ENCODE results near the gene ATG10.

ATG10 gene

DNA sequence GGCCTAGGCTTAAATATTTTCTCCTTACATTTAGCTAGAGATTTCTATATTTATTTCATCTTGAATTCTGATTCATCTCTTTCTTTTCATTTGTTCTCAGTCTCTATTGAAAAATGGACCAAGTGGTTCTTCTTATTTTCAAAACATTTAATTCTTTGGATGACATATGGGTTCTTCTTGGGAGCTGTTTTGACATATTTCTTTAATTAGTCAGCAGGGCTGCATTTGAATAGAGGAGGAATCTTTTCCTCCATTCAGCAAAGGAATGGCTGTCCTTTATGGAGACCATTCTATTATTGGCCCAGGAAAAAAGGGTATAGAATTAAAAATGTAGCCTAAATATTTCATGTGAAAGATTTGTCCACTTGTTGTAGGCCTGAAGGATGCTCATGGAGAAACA is 196.5 kb downstream of the ATG10 start:
- POLR2A ChIA-PET (ENCODE audit: low non-redundant PET) = no interaction called here
- H3K27ac ChIP-seq = no peak overlapping the region
- TF ChIP-seq, protein P1, sequence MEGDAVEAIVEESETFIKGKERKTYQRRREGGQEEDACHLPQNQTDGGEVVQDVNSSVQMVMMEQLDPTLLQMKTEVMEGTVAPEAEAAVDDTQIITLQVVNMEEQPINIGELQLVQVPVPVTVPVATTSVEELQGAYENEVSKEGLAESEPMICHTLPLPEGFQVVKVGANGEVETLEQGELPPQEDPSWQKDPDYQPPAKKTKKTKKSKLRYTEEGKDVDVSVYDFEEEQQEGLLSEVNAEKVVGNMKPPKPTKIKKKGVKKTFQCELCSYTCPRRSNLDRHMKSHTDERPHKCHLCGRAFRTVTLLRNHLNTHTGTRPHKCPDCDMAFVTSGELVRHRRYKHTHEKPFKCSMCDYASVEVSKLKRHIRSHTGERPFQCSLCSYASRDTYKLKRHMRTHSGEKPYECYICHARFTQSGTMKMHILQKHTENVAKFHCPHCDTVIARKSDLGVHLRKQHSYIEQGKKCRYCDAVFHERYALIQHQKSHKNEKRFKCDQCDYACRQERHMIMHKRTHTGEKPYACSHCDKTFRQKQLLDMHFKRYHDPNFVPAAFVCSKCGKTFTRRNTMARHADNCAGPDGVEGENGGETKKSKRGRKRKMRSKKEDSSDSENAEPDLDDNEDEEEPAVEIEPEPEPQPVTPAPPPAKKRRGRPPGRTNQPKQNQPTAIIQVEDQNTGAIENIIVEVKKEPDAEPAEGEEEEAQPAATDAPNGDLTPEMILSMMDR (conservative IDR thresholded peaks at IDR 0.05; ENCODE audit: low read depth) = no peak
- CTCF ChIA-PET = no interaction called here
- no peak for DNase-seq (ENCODE audit: low spot score)

DNA sequence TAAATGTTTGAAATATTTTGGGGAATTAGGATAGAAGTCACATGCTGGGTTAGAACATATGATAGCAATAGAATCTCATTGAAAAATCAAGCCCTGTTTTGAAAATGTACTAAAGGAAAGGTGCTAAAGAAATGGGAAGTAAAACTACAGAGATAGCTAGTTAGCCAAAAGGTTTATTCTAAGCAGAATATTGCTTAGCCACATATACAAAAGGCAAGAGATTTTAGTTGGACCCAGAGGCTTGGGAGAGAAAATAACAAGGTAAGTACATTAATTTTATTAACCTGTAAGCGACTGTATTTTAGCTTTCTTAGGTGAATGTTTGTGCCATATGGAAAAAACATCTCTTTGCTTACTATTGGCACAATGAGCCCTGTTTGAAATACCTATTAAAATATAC is 198.1 kb downstream of the ATG10 start:
- TF ChIP-seq, protein P1 (conservative IDR thresholded peaks at IDR 0.05; ENCODE audit: low read depth) = no peak
- CTCF ChIA-PET = interaction anchor here (0.6 to 1.1 kb wide), 4 partner anchors 182 to 1480 kb away, joined by 3 to 4 read pairs (median 3); partner anchors contain the start of gene ZCCHC9
- POLR2A ChIA-PET (ENCODE audit: low non-redundant PET) = no interaction called here
- no peak for DNase-seq (ENCODE audit: low spot score)
- H3K27ac ChIP-seq = no peak overlapping the region

DNA sequence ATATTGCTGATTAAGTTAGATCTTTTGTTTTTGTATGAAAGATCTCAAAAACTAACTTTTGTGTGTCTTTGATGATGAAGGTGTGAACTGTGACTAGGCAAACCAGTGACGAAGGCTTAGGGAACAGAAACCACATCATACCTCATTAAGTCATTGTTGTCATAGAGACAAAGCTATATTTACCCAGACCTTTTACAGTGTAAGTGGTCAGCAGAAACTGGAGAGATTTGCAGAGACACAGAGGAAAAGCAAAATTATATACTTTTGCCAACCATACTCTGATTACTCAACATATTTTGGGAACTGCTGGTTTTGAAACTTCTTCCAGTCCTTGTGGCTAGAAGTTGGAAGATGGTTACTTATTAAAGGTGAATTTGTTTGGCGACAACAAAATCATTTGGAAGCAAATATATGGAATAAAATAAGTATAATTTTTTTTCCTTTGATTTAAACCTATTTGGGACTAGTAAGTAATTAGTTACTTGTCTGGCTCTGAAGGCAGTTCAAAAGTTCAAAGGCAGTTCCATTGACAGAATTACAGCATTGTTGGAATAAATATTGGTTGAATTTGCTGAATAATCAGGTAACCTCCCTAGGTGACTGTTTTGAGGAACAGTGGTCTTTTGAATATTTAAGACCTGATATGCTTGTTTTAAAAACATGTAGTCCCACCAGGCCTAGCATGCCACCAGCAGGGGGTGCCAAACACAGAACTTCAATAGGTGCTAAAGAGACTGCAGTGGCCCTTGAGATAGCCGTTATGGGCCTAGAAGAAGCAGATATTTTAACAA is 202.5 kb downstream of the ATG10 start:
- POLR2A ChIA-PET (ENCODE audit: low non-redundant PET) = no interaction called here
- H3K27ac ChIP-seq = no peak overlapping the region
- TF ChIP-seq, protein P1 (conservative IDR thresholded peaks at IDR 0.05; ENCODE audit: low read depth) = peak; percentile 34
- CTCF ChIA-PET = interaction anchor here (0.7 to 1.6 kb wide), 2 partner anchors 52 to 588 kb away, joined by 3 to 4 read pairs; no protein-coding TSS in a partner anchor
- DNase-seq (ENCODE audit: low spot score) = peak; percentile 47

DNA sequence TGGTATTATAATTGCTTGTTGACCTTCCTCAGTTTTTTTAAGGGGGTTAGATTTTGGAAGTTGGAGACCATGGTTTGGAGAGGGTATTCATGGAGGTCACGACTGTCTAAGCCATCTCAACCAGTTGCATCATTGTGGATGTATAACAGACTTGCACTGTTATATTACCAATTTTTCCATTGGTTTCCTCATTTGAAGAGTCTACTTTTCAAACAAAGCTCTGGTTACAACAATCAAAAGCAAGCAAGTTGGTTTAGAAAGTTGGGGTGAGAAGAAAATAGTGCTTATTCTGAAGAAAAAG is 203.0 kb downstream of the ATG10 start:
- ChIA-PET POLR2A (ENCODE audit: low non-redundant PET) (no interaction called here), CTCF (interaction anchor here (1.6 kb wide), 1 partner anchor 51 kb away, joined by 4 read pairs; no protein-coding TSS in a partner anchor)
- TF ChIP-seq, protein P1 (conservative IDR thresholded peaks at IDR 0.05; ENCODE audit: low read depth) = no peak
- no peak for DNase-seq (ENCODE audit: low spot score)
- no peak overlapping the region for H3K27ac ChIP-seq

DNA sequence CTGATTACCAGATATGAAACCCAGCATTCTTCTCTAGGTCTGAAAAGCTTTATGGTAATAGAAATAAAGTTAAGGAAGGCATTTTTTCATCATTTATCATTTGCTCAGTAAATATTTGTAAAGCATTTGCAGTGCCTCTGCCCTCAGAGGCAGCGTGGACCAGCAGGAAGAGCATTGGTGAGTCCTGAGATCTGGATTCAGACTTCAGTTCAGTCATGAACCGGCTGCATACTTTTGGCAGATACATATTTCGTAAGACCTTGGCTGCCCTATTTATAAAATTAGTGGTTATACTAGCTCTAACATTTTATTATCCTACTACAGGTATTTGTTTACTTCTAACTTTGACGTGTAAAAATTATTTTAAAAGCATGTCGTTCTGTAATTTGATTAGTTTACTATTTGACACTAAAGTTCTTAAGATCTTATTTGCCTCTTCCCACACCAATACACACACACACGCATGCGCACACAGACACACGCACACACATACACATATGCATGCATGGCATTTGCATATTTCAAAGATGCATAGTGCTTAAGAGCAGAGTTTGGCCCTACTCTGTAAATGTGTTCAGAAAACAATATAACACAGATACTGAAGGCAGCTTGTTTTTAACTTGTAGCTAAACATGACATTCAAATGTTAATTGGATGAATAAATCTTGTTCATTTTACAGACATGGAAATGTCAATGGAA is 204.4 kb downstream of the ATG10 start:
- no peak overlapping the region for H3K27ac ChIP-seq
- TF ChIP-seq, protein P1 (conservative IDR thresholded peaks at IDR 0.05; ENCODE audit: low read depth) = no peak
- POLR2A ChIA-PET (ENCODE audit: low non-redundant PET) = interaction anchor here (0.6 kb wide), 1 partner anchor 673 kb away, joined by 3 read pairs; no protein-coding TSS in a partner anchor
- no peak for DNase-seq (ENCODE audit: low spot score)
- CTCF ChIA-PET = interaction anchor here (0.7 to 1.6 kb wide), 3 partner anchors 50 to 724 kb away, joined by 3 to 4 read pairs (median 3); no protein-coding TSS in a partner anchor

DNA sequence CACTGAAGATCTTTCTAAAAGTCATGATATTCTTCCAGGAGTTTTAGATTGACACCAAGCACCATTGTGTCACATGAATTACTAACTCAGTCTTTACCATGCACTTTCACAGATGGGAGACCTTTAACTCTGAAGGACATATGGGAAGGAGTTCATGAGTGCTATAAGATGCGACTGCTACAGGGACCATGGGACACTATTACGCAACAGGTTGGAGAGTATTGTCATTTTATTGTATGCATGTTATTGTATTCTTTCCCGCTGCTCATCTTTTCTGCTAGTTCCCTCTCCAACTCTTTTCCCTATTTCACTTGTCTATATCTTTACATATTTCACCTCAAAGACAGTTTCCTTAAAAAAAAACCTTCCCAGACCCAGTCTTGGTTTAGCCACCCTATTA is 206.6 kb downstream of the ATG10 start:
- TF ChIP-seq, protein P1 (conservative IDR thresholded peaks at IDR 0.05; ENCODE audit: low read depth) = no peak
- H3K27ac ChIP-seq = no peak overlapping the region
- no peak for DNase-seq (ENCODE audit: low spot score)
- CTCF ChIA-PET = interaction anchor here (0.9 kb wide), 2 partner anchors 13 to 47 kb away, joined by 3 to 4 read pairs; no protein-coding TSS in a partner anchor
- POLR2A ChIA-PET (ENCODE audit: low non-redundant PET) = no interaction called here

All from RWPE1 (cell line).